Upper lobe of left lung (tissue), 6 donors: ENCODE data around the gene PDRG1. TPM values are rescaled to one million over a fixed set of nuclear protein-coding genes. Genes with fewer than 3 reads are reported as not detected.

Experiments used
- ATAC-seq, 2 donors: fragments of 200-7000 bp; cut with Tn5 transposase; one replicate each; pipeline ENCODE4 v1.9.1; 2022; ENCODE audit warnings: mild to moderate bottlenecking in 2 of 2, moderate library complexity in 2 of 2; ENCODE audit not compliant: low FRiP score in 2 of 2
- DNase-seq, 2 donors: peaks; one replicate each; pipeline ENCODE4 v3.0.0-alpha.2; 2019 to 2020
- H3K27ac ChIP-seq, 4 donors: fragments of 200-600 bp; sonication (generic); one replicate each; pipeline ENCODE4 v1.5.1; 2016 to 2019
- H3K27me3 ChIP-seq, 4 donors: fragments of 200-600 bp; sonication (generic); one replicate each; pipeline ENCODE4 v1.5.1; 2017 to 2019
- H3K36me3 ChIP-seq, 4 donors: fragments of 200-600 bp; sonication (generic); one replicate each; pipeline ENCODE4 v1.5.1; 2016 to 2019
- H3K4me1 ChIP-seq, 4 donors: fragments of 200-600 bp; sonication (generic); one replicate each; pipeline ENCODE4 v1.5.1; 2018 to 2019
- H3K4me3 ChIP-seq, 4 donors: fragments of 200-600 bp; sonication (generic); one replicate each; pipeline ENCODE4 v1.5.1; 2017 to 2019; ENCODE audit warnings: mild to moderate bottlenecking in 2 of 4, moderate library complexity in 1 of 4
- H3K9me3 ChIP-seq, 4 donors: fragments of 200-600 bp; sonication (generic); one replicate each; pipeline ENCODE4 v1.5.1; 2018 to 2019
- CTCF ChIP-seq, 6 experiments: fragments of 450-650 bp in 4 of 6; fragments of 200-600 bp in 2 of 6; sonication (generic) in 2 of 6; IDR thresholded peaks; one replicate each; pipeline ENCODE4 v1.5.1; 2016 to 2019; ENCODE audit warnings: antibody characterized with exemption in 6 of 6
- EP300 ChIP-seq, 4 donors: sonication (generic); formaldehyde crosslinking; IDR thresholded peaks; one replicate each; pipeline ENCODE4 v1.5.1; 2017; ENCODE audit warnings: antibody characterized with exemption in 4 of 4, control low read depth in 2 of 4
- POLR2A ChIP-seq, 4 donors: fragments of 450-650 bp; IDR thresholded peaks; one replicate each; pipeline ENCODE4 v1.5.1; 2016 to 2017; ENCODE audit warnings: antibody characterized with exemption in 4 of 4, mild to moderate bottlenecking in 2 of 4
- POLR2AphosphoS5 ChIP-seq, 2 donors: sonication (generic); formaldehyde crosslinking; IDR thresholded peaks; one replicate each; pipeline ENCODE4 v1.5.1; 2017; ENCODE audit warnings: antibody characterized with exemption in 2 of 2
- WGBS, 2 donors: methylation state at CpG; one replicate each; pipeline ENCODE4 v1.1.5; 2017 to 2018; 5-methylcytosine and 5-hydroxymethylcytosine counted together
- total RNA-seq, 6 donors: library from RNA; depleted of rRNA in 4 of 6; stranded (reverse); fragments of >200 nt in 4 of 6; gene quantifications; one replicate each; pipeline versions ENCODE4 v1.1.0 to v1.2.1, GENCODE V29; 2016 to 2021
- donor health status: DM: no; HTN: no; CAD: no; lungs with moderate emphysema.
- donor health status: DM: no; HTN: yes; CAD: no; lungs with severe emphysema.

Gene PDRG1
- 10 to 100 TPM in 2 of 6 donors, 1 to 10 TPM in 4; 3.0 to 11.8 (median 7.9) TPM for total RNA-seq

GRCh38 chr20:31951530-31952453 lies at the start of gene PDRG1:
Gene PDRG1 (minus strand): TSS chr20:31952046. CDS start chr20:31951961, 85 bp downstream.
- H3K4me1 ChIP-seq = peaks cover 10 to 23% (median 14%) of the 10 kb centered on the region in 4 donors
- WGBS, 2 donors = 0 to 1% methylated on average over 17 to 19 of the region's 63 CpGs
- H3K36me3 ChIP-seq = peaks cover 12 to 28% (median 25%) of the 10 kb centered on the region in 4 donors
- ATAC-seq = peak; percentile 98
- TF ChIP-seq EP300 (IDR thresholded peaks at IDR 0.05) (no peak), CTCF (IDR thresholded peaks at IDR 0.05) (peak; percentile 81 to 98 (median 92)), POLR2AphosphoS5 (IDR thresholded peaks at IDR 0.05) (peak; percentile 49 to 90), POLR2A (IDR thresholded peaks at IDR 0.05) (peak in 2 of 4 donors; percentile 24 to 81)
- no peaks in the 10 kb centered on the region for H3K27me3 ChIP-seq
- DNase-seq = peak; percentile 96 to 99
- peak within 1 kb of the TSS; percentile 66 to 84 (median 78) for H3K27ac ChIP-seq
- peak within 1 kb of the TSS; percentile 80 to 86 (median 84) for H3K4me3 ChIP-seq
- peaks cover 0 to 4% (median 0%) of the 10 kb centered on the region in 4 donors for H3K9me3 ChIP-seq

GRCh38 chr20:31998246-31998645 lies 46.4 kb upstream of the PDRG1 start:
- no peak for ATAC-seq
- Histone ChIP-seq H3K4me1 (peaks cover 0 to 6% (median 2%) of the 10 kb centered on the region in 4 donors), H3K27ac (no peak overlapping the region), H3K4me3 (no peak overlapping the region), H3K27me3 (peaks cover 0 to 7% (median 3%) of the 10 kb centered on the region in 4 donors), H3K36me3 (no peaks in the 10 kb centered on the region), H3K9me3 (no peaks in the 10 kb centered on the region)
- TF ChIP-seq POLR2AphosphoS5 (IDR thresholded peaks at IDR 0.05) (no peak), POLR2A (IDR thresholded peaks at IDR 0.05) (no peak), EP300 (IDR thresholded peaks at IDR 0.05) (no peak), CTCF (IDR thresholded peaks at IDR 0.05) (no peak)
- no peak for DNase-seq
- 65 to 67% methylated on average over 2 of the region's 2 CpGs for WGBS, 2 donors

- no peak overlapping the region for H3K27ac ChIP-seq
- DNase-seq (peak in 1 of 2 donors; percentile 71), ATAC-seq (no peak)
- H3K27me3 ChIP-seq = peaks cover 0 to 7% (median 3%) of the 10 kb centered on the region in 4 donors
- peaks cover 0 to 6% (median 2%) of the 10 kb centered on the region in 4 donors for H3K4me1 ChIP-seq
- H3K4me3 ChIP-seq = no peak overlapping the region
- WGBS, 2 donors = 94 to 97% methylated on average over 9 to 18 of the region's 18 CpGs
- H3K9me3 ChIP-seq = no peaks in the 10 kb centered on the region
- H3K36me3 ChIP-seq = no peaks in the 10 kb centered on the region
- TF ChIP-seq CTCF (IDR thresholded peaks at IDR 0.05) (no peak), POLR2A (IDR thresholded peaks at IDR 0.05) (no peak), POLR2AphosphoS5 (IDR thresholded peaks at IDR 0.05) (no peak), EP300 (IDR thresholded peaks at IDR 0.05) (no peak)
Observed at GRCh38 chr20:31996996-31997395, 45.1 kb upstream of the PDRG1 start.

GRCh38 chr20:31992086-31992485 lies 40.2 kb upstream of the PDRG1 start:
- Histone ChIP-seq H3K4me3 (no peak overlapping the region), H3K36me3 (no peaks in the 10 kb centered on the region), H3K9me3 (no peaks in the 10 kb centered on the region), H3K4me1 (peaks cover 0 to 6% (median 2%) of the 10 kb centered on the region in 4 donors), H3K27ac (no peak overlapping the region), H3K27me3 (peaks cover 0 to 7% (median 3%) of the 10 kb centered on the region in 4 donors)
- 75 to 95% methylated on average over 2 of the region's 2 CpGs for WGBS, 2 donors
- no peak for ATAC-seq
- DNase-seq = no peak
- TF ChIP-seq EP300 (IDR thresholded peaks at IDR 0.05) (no peak), POLR2A (IDR thresholded peaks at IDR 0.05) (no peak), POLR2AphosphoS5 (IDR thresholded peaks at IDR 0.05) (no peak), CTCF (IDR thresholded peaks at IDR 0.05) (no peak)
